GM12875 (cell line): ENCODE results near the gene GSX2.
A peak's percentile ranks its signal among the peaks of the same experiment; 100 is the strongest.

Experiments
- H3K4me3 ChIP-seq: one replicate; pipeline ENCODE4 v1.5.1; 2011; ENCODE audit warnings: low read depth, low read length, control low read depth
- TF ChIP-seq, protein P1 (sequence below): IDR thresholded peaks from 2 replicates; pipeline ENCODE4 v1.5.1; 2011; ENCODE audit warnings: low read depth, mild to moderate bottlenecking, control low read depth, inconsistent platforms, low read length, moderate library complexity, borderline replicate concordance; ENCODE audit not compliant: insufficient read depth

Gene GSX2

DNA sequence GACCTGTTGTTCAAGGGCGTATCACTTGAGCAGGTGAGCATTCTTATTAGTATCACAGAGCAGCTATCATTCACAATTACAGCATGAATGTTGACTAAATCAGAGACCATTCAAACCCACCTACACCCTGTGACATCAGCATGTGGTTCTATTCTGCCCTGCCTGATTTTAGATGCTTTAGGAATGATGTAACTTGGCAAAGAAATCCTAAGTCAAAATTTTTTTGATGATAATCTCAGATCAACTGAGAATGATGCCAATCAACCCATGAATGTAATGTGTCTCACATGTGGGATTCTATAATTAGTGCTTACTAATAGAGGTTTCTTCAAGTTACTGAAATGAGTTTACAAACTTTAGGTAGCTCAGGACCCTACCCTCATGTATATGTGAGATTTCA lies 22.2 kb upstream of the GSX2 start:
- TF ChIP-seq, protein P1, sequence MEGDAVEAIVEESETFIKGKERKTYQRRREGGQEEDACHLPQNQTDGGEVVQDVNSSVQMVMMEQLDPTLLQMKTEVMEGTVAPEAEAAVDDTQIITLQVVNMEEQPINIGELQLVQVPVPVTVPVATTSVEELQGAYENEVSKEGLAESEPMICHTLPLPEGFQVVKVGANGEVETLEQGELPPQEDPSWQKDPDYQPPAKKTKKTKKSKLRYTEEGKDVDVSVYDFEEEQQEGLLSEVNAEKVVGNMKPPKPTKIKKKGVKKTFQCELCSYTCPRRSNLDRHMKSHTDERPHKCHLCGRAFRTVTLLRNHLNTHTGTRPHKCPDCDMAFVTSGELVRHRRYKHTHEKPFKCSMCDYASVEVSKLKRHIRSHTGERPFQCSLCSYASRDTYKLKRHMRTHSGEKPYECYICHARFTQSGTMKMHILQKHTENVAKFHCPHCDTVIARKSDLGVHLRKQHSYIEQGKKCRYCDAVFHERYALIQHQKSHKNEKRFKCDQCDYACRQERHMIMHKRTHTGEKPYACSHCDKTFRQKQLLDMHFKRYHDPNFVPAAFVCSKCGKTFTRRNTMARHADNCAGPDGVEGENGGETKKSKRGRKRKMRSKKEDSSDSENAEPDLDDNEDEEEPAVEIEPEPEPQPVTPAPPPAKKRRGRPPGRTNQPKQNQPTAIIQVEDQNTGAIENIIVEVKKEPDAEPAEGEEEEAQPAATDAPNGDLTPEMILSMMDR, result no peak
- H3K4me3 ChIP-seq, result no peak overlapping the region

DNA sequence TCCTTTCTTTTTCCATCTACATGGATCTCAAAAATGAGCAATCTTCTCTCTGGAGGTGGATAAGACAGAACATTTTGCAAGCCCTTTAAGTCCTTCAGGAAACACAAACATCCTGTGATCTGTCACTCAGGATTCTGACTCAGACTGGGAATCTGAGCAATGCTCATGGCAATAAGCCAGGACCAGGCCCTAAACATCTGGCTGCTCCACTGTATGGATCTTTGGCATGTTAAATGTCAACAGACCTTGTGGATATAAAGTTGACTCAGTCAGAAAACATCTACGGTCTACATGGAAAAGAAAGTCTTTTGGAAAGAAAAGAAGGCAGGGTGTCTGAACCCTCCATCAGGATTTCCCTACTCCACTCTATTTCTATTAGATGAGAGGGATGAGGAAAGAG lies 17.8 kb upstream of the GSX2 start:
- no peak overlapping the region for H3K4me3 ChIP-seq
- TF ChIP-seq, protein P1, result no peak

DNA sequence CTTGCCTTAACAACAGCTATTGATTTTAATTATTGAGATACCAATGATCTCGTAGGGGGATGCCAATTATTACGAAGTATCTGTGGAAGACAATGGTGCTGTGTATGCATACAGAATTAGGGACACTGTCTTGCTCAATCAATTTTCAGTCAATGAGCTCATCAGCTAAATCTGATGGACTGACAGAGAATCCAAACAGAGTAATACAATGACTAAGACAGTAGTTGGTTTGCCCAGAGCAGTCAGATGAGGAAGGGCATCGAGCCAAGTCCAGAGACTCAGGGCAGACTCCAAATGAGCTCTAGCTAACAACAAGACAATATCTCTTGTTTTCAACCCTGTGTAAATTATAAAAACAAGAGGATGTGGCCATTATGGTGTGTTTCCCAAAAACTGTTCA lies 14.7 kb upstream of the GSX2 start:
- no peak overlapping the region for H3K4me3 ChIP-seq
- TF ChIP-seq, protein P1, result no peak

DNA sequence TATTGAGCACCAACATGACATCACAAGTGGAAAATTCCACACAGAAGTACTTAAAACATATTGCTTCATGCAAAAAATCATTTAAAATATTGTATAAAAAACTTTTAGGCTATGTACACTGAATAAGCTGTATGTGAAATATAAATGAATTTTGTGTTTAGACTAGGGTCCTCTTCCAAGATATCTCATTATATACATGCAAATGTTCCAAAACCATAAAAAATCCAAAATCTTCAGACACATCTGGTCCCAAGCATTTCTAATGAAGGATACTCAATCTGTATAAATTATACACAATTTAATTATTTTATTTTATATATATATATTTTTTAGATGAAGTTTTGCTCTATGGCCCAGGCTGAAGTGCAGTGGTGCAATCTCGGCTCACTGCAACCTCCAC lies 10.1 kb upstream of the GSX2 start:
- TF ChIP-seq, protein P1, result no peak
- H3K4me3 ChIP-seq, result no peak overlapping the region

DNA sequence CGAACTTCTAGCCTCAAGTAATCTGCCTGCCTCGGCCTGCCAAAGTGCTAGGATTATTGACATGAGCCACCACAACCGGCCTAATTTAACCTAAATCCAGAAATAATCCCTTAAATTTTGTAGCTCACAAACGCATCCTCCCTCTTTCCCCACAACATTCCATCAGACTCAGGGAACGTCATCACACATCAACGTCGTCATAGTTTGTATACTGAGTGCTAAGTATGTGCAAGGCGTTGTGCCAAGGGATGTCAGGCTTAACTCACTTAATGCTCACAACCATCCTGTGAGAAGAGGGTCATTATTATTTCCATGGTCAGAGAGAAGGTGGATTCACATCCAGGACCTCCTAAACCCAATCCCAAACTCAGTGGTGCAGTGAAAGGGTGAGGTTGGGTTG lies 9.6 kb upstream of the GSX2 start:
- TF ChIP-seq, protein P1, result no peak
- no peak overlapping the region for H3K4me3 ChIP-seq

DNA sequence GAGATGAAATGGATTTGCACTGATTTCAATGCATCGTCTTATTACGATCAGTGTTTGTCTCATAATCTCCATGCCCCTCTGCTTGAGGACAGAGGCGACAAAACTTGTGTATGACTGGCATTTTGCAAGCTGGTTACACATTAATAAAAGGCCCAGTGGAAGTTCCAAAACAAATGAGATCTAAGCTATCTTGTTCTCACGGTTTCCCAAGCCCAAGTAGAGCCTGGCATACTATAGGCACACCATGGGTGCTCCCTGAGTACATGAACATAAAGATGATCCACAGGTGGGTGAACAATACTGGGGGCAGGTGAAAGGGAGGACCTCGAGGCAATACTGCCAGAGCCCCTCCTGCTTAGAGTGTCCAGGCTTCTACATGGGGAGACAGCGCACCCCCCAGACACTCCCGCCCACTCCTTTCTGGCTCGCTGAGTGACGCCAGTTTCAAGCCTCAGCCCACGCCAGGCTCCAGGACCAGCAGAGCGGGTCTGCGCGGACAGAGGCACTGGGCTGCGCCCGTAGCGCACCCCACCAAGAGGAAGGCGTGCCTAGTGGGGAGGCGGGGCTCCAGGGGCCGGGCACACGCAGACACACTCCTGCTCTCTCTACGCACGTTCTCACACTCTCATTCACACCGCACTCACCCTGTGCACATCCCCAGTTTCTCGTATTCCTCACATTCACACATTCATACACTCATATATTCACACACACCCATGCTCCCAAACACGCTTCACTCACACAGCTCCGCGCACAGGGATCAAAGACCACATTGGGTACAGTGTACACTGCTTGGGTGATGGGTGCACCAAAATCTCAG lies 8.9 kb upstream of the GSX2 start:
- H3K4me3 ChIP-seq, result peak overlapping the region; percentile 42
- TF ChIP-seq, protein P1, result no peak
